ENCODE measurements around the gene MBOAT1. TPM values are rescaled to one million over a fixed set of nuclear protein-coding genes. Genes with fewer than 3 reads are reported as not detected.

Gene MBOAT1
- total and polyA plus RNA-seq, 2 of the 13 experiments (the other 11 are each of a cell fraction or from before 2014, with no cell fraction given), result not detected

GRCh38 chr6:20255428-20255827 lies 43.2 kb upstream of the MBOAT1 start:
- Histone ChIP-seq H3K9me3 (ENCODE audit: low read length) (no peaks in the 10 kb centered on the region), H2AFZ (ENCODE audit: low read length) (no peak overlapping the region), H3K4me2 (ENCODE audit: low read depth, low read length) (no peak overlapping the region), H3K27me3 (ENCODE audit: control insufficient read depth in 1 of 2, insufficient read depth in 2 of 2, low read length in 2 of 2) (0 out of 5 replicates have a peak, but pooled peaks cover 0 to 1% of the 10 kb centered on the region in 2 experiments), H4K20me1 (ENCODE audit: insufficient read depth, low read length) (no peaks in the 10 kb centered on the region), H3K4me3 (replicated peaks in 1 of 3; ENCODE audit: insufficient read depth in 1 of 3, low read depth in 2 of 3, low read length in 3 of 3) (no peak overlapping the region), H3K4me1 (ENCODE audit: insufficient read depth, low read length) (no peaks in the 10 kb centered on the region), H3K9ac (ENCODE audit: insufficient read depth, low read depth, low read length) (no peak overlapping the region), H3K27ac (ENCODE audit: extremely low read length, insufficient read depth, low read length) (no peak overlapping the region), H3K36me3 (replicated peaks in 1 of 2; ENCODE audit: control insufficient read depth in 1 of 2, insufficient read depth in 2 of 2, low read length in 2 of 2) (no peaks in the 10 kb centered on the region), H3K79me2 (ENCODE audit: insufficient read depth, low read length) (no peaks in the 10 kb centered on the region)
- POLR2A ChIA-PET, result no interaction called here
- no TSS peak for BruUV-seq (replicated peaks)
- ATAC-seq, result no peak
- TF ChIP-seq ZNF777 (CRISPR knock-in tag; IDR thresholded peaks at IDR 0.05) (no peak), ZNF589 (CRISPR knock-in tag; conservative IDR thresholded peaks at IDR 0.05) (no peak), ATM (IDR thresholded peaks at IDR 0.05; ENCODE audit: borderline replicate concordance) (no peak), LRRFIP1 (CRISPR knock-in tag; conservative IDR thresholded peaks at IDR 0.05) (no peak), SNRNP70 (IDR thresholded peaks at IDR 0.05; ENCODE audit: low read depth, low read length) (no peak), FOSL1 (CRISPR knock-in tag; IDR thresholded peaks at IDR 0.05; ENCODE audit: borderline replicate concordance) (no peak), AKAP8 (CRISPR knock-in tag; IDR thresholded peaks at IDR 0.05) (no peak), RFXANK (CRISPR knock-in tag; IDR thresholded peaks at IDR 0.05) (no peak), ZNF207 (IDR thresholded peaks at IDR 0.05; ENCODE audit: borderline replicate concordance) (no peak), ZNF816 (CRISPR knock-in tag; IDR thresholded peaks at IDR 0.05; ENCODE audit: borderline replicate concordance) (no peak), KLF6 (CRISPR knock-in tag; IDR thresholded peaks at IDR 0.05) (no peak), ZBTB7A (CRISPR knock-in tag; IDR thresholded peaks at IDR 0.05) (no peak), SRSF1 (optimal IDR thresholded peaks at IDR 0.05; ENCODE audit: low read depth, low read length) (no peak), AFF4 (CRISPR knock-in tag; IDR thresholded peaks at IDR 0.05) (no peak), TBP (CRISPR knock-in tag; IDR thresholded peaks at IDR 0.05) (no peak)
- DNase-seq (ENCODE audit: low spot score), result no peak
- FAIRE-seq, result no peak
- intact Hi-C loops (cut with micrococcal nuclease; ENCODE audit: unreplicated experiment), result no loop called here
- CTCF ChIA-PET (ENCODE audit: low intra/inter-chr PET ratio, low total read pairs), result no interaction called here
- in situ Hi-C loops (cut with HindIII; ENCODE audit: extremely low pct_ligation_motif_present, low pct_unique_long_range_greater_than_20kb), result no loop called here

All from HepG2 (cell line).